ENCODE data around the gene POLR2J. TPM values are rescaled to one million over a fixed set of nuclear protein-coding genes. Genes with fewer than 3 reads are reported as not detected.

The POLR2J gene
- total and polyA plus RNA-seq, 2 experiments from 2014 or later = 32.2 to 167 TPM

DNA sequence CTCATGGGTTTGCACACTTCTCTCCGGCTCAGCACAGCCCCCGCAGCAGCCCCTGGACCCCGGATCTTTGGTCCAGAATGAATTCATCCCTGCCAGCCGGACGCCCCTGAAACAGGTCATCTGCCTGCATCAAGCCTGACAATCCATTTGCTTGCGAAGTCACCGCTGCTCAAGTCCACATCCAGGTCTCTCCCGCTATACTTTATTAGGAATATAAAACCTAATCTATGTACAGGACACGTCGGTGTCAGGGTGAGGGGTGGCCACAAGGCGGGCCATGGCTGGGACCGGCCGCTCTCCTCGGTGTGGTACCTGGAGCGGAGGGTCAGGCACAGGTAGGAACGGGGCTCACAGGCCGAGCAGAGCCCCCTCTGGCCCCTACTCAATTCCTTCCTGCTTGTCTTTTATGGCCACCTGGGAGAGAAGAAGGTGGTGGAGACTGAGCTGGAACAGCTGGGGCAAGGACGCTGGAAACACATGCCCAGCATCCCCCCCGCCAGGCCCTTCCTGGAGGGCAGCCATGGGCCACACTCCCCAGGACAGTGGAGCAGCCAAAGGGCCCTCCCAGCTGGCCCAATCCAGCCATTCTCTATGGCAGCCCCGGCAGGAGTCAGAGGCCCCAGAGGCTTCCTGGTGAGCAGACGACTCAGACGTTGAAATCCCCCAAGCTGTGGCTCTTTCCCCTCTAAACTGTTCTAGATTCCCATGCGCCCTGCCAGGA is 5.3 kb downstream of the POLR2J start:
- Mint-ChIP-seq H3K4me3 (no peak overlapping the region), H3K36me3 (ENCODE audit: low read depth) (peaks cover 13% of the 10 kb centered on the region), H3K4me1 (no peaks in the 10 kb centered on the region), H3K27ac (no peak overlapping the region), H3K27me3 (ENCODE audit: insufficient read depth, low read depth, poor library complexity) (peaks cover 13% of the 10 kb centered on the region), H3K9me3 (no peaks in the 10 kb centered on the region)
- H3K4me2 ChIP-seq = no peak overlapping the region
- TF ChIP-seq, protein P1, sequence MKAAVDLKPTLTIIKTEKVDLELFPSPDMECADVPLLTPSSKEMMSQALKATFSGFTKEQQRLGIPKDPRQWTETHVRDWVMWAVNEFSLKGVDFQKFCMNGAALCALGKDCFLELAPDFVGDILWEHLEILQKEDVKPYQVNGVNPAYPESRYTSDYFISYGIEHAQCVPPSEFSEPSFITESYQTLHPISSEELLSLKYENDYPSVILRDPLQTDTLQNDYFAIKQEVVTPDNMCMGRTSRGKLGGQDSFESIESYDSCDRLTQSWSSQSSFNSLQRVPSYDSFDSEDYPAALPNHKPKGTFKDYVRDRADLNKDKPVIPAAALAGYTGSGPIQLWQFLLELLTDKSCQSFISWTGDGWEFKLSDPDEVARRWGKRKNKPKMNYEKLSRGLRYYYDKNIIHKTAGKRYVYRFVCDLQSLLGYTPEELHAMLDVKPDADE (IDR thresholded peaks at IDR 0.05) = no peak
- TF ChIP-seq, protein P2, sequence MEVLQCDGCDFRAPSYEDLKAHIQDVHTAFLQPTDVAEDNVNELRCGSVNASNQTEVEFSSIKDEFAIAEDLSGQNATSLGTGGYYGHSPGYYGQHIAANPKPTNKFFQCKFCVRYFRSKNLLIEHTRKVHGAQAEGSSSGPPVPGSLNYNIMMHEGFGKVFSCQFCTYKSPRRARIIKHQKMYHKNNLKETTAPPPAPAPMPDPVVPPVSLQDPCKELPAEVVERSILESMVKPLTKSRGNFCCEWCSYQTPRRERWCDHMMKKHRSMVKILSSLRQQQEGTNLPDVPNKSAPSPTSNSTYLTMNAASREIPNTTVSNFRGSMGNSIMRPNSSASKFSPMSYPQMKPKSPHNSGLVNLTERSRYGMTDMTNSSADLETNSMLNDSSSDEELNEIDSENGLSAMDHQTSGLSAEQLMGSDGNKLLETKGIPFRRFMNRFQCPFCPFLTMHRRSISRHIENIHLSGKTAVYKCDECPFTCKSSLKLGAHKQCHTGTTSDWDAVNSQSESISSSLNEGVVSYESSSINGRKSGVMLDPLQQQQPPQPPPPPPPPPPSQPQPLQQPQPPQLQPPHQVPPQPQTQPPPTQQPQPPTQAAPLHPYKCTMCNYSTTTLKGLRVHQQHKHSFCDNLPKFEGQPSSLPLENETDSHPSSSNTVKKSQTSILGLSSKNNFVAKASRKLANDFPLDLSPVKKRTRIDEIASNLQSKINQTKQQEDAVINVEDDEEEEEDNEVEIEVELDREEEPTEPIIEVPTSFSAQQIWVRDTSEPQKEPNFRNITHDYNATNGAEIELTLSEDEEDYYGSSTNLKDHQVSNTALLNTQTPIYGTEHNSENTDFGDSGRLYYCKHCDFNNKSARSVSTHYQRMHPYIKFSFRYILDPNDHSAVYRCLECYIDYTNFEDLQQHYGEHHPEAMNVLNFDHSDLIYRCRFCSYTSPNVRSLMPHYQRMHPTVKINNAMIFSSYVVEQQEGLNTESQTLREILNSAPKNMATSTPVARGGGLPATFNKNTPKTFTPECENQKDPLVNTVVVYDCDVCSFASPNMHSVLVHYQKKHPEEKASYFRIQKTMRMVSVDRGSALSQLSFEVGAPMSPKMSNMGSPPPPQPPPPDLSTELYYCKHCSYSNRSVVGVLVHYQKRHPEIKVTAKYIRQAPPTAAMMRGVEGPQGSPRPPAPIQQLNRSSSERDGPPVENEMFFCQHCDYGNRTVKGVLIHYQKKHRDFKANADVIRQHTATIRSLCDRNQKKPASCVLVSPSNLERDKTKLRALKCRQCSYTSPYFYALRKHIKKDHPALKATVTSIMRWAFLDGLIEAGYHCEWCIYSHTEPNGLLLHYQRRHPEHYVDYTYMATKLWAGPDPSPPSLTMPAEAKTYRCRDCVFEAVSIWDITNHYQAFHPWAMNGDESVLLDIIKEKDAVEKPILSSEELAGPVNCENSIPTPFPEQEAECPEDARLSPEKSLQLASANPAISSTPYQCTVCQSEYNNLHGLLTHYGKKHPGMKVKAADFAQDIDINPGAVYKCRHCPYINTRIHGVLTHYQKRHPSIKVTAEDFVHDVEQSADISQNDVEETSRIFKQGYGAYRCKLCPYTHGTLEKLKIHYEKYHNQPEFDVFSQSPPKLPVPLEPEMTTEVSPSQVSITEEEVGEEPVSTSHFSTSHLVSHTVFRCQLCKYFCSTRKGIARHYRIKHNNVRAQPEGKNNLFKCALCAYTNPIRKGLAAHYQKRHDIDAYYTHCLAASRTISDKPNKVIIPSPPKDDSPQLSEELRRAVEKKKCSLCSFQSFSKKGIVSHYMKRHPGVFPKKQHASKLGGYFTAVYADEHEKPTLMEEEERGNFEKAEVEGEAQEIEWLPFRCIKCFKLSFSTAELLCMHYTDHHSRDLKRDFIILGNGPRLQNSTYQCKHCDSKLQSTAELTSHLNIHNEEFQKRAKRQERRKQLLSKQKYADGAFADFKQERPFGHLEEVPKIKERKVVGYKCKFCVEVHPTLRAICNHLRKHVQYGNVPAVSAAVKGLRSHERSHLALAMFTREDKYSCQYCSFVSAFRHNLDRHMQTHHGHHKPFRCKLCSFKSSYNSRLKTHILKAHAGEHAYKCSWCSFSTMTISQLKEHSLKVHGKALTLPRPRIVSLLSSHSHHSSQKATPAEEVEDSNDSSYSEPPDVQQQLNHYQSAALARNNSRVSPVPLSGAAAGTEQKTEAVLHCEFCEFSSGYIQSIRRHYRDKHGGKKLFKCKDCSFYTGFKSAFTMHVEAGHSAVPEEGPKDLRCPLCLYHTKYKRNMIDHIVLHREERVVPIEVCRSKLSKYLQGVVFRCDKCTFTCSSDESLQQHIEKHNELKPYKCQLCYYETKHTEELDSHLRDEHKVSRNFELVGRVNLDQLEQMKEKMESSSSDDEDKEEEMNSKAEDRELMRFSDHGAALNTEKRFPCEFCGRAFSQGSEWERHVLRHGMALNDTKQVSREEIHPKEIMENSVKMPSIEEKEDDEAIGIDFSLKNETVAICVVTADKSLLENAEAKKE (CRISPR knock-in tag; IDR thresholded peaks at IDR 0.05) = no peak
- no peak for TF ChIP-seq EZH2phosphoT487 (IDR thresholded peaks at IDR 0.05; ENCODE audit: unreplicated experiment)
- no peak for TF ChIP-seq JUNB (IDR thresholded peaks at IDR 0.05; ENCODE audit: unreplicated experiment)
- TF ChIP-seq ZNF114 (CRISPR knock-in tag; IDR thresholded peaks at IDR 0.05) = no peak
- TF ChIP-seq, protein P3, sequence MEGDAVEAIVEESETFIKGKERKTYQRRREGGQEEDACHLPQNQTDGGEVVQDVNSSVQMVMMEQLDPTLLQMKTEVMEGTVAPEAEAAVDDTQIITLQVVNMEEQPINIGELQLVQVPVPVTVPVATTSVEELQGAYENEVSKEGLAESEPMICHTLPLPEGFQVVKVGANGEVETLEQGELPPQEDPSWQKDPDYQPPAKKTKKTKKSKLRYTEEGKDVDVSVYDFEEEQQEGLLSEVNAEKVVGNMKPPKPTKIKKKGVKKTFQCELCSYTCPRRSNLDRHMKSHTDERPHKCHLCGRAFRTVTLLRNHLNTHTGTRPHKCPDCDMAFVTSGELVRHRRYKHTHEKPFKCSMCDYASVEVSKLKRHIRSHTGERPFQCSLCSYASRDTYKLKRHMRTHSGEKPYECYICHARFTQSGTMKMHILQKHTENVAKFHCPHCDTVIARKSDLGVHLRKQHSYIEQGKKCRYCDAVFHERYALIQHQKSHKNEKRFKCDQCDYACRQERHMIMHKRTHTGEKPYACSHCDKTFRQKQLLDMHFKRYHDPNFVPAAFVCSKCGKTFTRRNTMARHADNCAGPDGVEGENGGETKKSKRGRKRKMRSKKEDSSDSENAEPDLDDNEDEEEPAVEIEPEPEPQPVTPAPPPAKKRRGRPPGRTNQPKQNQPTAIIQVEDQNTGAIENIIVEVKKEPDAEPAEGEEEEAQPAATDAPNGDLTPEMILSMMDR (conservative IDR thresholded peaks at IDR 0.05; ENCODE audit: low read depth in 2 of 2) = no peak
- TF ChIP-seq, protein P4, sequence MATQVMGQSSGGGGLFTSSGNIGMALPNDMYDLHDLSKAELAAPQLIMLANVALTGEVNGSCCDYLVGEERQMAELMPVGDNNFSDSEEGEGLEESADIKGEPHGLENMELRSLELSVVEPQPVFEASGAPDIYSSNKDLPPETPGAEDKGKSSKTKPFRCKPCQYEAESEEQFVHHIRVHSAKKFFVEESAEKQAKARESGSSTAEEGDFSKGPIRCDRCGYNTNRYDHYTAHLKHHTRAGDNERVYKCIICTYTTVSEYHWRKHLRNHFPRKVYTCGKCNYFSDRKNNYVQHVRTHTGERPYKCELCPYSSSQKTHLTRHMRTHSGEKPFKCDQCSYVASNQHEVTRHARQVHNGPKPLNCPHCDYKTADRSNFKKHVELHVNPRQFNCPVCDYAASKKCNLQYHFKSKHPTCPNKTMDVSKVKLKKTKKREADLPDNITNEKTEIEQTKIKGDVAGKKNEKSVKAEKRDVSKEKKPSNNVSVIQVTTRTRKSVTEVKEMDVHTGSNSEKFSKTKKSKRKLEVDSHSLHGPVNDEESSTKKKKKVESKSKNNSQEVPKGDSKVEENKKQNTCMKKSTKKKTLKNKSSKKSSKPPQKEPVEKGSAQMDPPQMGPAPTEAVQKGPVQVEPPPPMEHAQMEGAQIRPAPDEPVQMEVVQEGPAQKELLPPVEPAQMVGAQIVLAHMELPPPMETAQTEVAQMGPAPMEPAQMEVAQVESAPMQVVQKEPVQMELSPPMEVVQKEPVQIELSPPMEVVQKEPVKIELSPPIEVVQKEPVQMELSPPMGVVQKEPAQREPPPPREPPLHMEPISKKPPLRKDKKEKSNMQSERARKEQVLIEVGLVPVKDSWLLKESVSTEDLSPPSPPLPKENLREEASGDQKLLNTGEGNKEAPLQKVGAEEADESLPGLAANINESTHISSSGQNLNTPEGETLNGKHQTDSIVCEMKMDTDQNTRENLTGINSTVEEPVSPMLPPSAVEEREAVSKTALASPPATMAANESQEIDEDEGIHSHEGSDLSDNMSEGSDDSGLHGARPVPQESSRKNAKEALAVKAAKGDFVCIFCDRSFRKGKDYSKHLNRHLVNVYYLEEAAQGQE (IDR thresholded peaks at IDR 0.05; ENCODE audit: unreplicated experiment) = no peak
- no peak for TF ChIP-seq NANOG (IDR thresholded peaks at IDR 0.05; ENCODE audit: borderline replicate concordance)
- no peak for TF ChIP-seq EZH2 (IDR thresholded peaks at IDR 0.05; ENCODE audit: low read depth, unreplicated experiment)
- TF ChIP-seq STAT1 (IDR thresholded peaks at IDR 0.05; ENCODE audit: unreplicated experiment) = no peak
- TF ChIP-seq ZNF331 (CRISPR knock-in tag; IDR thresholded peaks at IDR 0.05; ENCODE audit: low read depth) = no peak
- TF ChIP-seq POLR2AphosphoS5 (IDR thresholded peaks at IDR 0.05; ENCODE audit: low read depth) = no peak
- TF ChIP-seq CREB1 (CRISPR knock-in tag; IDR thresholded peaks at IDR 0.05; ENCODE audit: low read depth) = no peak
- no peaks in the 10 kb centered on the region for H3K9me2 ChIP-seq (ENCODE audit: insufficient read depth)
- H4K20me1 ChIP-seq (replicated peaks; ENCODE audit: insufficient read depth) = peaks cover 4% of the 10 kb centered on the region; the same call in 1 of the 2 replicates
- no peak for DNase-seq (ENCODE audit: low spot score)
- no peaks in the 10 kb centered on the region for H3F3A ChIP-seq (replicated peaks; ENCODE audit: low read depth)
- no peak overlapping the region for H2AFZ ChIP-seq
- ATAC-seq = no peak
- H3K27me3 ChIP-seq (ENCODE audit: insufficient read depth) = no peaks in the 10 kb centered on the region
- H3K79me2 ChIP-seq (replicated peaks; ENCODE audit: insufficient read depth) = no peaks in the 10 kb centered on the region
- H3K4me1 ChIP-seq (ENCODE audit: insufficient read depth) = no peaks in the 10 kb centered on the region
- H3K36me3 ChIP-seq (ENCODE audit: insufficient read depth) = no peaks in the 10 kb centered on the region
- H3K27ac ChIP-seq (ENCODE audit: low read depth) = no peak overlapping the region
- H3K4me3 ChIP-seq = no peak overlapping the region
